Ovary (tissue), 3 donors: ENCODE measurements around the gene POTEF.
"Not testable (repeated sequence)": the region's sequence is repeated elsewhere in the genome, so short reads cannot be mapped to it uniquely, and the experiment has no call there.

ENCODE experiments used
- POLR2A ChIP-seq: fragments of 450-650 bp; IDR thresholded peaks from one replicate; pipeline ENCODE4 v1.6.1; 2017; ENCODE audit warnings: antibody characterized with exemption, mild to moderate bottlenecking, moderate library complexity
- TF ChIP-seq, protein P1 (sequence below), 3 donors: fragments of 450-650 bp in 2 of 3; fragments of 200-600 bp in 1 of 3; IDR thresholded peaks; one replicate each; pipeline versions ENCODE4 v1.5.1 to v1.8.0; 2016 to 2022; ENCODE audit warnings: antibody characterized with exemption in 3 of 3, mild to moderate bottlenecking in 1 of 3
- donor health status: DM: no; HTN: no; CAD: no.

DNA sequence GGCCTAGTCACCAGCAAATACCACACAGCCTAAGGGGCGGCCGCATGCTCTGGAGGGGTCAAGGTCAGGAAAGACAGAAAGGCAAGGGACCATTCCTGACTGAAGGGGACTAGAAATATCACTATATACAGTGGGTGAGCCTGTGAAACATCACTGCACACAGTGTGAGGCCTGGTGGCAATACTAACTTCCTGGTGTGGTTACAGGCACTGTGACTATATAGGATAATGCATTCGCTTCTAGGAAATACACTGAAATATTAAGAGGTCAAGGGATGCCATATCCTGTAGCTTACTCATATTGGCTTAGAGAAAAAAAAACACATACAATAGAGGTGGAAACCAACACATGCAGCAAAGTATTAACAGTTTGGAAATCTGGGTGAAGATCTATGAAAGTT, 40.1 kb upstream of the POTEF start:
- TF ChIP-seq, protein P1, sequence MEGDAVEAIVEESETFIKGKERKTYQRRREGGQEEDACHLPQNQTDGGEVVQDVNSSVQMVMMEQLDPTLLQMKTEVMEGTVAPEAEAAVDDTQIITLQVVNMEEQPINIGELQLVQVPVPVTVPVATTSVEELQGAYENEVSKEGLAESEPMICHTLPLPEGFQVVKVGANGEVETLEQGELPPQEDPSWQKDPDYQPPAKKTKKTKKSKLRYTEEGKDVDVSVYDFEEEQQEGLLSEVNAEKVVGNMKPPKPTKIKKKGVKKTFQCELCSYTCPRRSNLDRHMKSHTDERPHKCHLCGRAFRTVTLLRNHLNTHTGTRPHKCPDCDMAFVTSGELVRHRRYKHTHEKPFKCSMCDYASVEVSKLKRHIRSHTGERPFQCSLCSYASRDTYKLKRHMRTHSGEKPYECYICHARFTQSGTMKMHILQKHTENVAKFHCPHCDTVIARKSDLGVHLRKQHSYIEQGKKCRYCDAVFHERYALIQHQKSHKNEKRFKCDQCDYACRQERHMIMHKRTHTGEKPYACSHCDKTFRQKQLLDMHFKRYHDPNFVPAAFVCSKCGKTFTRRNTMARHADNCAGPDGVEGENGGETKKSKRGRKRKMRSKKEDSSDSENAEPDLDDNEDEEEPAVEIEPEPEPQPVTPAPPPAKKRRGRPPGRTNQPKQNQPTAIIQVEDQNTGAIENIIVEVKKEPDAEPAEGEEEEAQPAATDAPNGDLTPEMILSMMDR (IDR thresholded peaks at IDR 0.05): not testable (repeated sequence)
- not testable (repeated sequence) for TF ChIP-seq POLR2A
